EL (cell line): ENCODE results near the gene TPBGL.

ENCODE experiments used
- DNase-seq: peaks from one replicate; pipeline ENCODE4 v3.0.0-alpha.2; 2016

The TPBGL gene

DNA sequence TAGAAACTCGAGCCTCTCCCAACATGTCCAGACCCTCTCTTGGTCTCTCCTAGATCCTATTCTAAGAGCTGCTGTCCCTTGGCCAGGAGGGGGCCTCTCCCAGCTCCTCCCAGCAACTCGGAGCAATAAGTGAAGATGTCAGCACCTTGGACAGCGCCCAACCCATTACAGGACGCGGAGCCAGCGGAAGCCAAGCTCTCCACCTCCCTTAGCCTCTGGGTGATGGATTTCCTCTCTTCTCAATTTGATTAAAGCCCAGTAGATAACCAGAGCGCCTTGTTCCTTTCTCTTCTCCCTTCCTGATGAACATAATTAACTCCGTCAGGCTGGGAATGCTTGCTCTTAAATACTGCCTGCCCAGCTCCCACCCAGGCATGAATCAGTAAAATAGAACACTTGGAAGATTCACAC is 26.2 kb upstream of the TPBGL start:
- DNase-seq: peak; percentile 71

DNA sequence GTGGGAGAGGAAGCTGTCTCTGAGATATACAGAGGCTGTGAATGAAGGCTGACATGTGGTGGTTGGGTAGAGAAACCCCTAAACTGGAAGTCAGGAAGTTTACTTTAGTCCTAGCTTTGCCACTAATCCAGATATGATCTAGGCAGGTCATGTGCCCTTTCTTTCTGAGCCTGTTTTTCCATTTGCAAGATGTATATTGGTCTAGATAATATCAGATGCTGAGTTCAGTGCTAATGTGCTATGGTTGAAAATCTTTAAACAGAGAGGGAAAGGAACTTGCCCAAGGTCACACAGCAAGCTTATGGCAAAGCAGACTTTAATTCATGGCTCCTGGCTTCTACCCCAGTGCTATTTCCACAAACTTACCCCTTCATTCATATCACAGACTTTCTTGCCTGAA is 25.7 kb upstream of the TPBGL start:
- DNase-seq: no peak

DNA sequence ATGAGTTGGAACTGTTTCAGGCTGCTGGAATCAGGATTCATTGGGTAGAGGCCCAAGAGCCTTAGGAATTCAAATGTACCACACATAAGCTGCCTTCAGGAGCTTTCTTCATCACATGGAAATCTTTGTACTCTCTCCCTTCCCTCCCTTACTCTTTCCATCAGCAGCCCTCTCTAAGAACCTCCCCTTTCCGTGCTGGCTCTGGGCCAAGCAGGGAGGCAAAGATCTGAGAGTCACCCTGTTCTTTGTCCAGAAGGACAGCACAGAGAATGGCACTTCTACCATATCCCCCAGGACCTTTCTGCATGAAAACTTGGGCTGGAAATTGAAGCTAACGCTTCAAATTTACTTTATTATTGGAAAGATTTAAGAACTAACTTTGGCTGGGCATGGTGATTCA is 20.7 kb upstream of the TPBGL start:
- DNase-seq: no peak

DNA sequence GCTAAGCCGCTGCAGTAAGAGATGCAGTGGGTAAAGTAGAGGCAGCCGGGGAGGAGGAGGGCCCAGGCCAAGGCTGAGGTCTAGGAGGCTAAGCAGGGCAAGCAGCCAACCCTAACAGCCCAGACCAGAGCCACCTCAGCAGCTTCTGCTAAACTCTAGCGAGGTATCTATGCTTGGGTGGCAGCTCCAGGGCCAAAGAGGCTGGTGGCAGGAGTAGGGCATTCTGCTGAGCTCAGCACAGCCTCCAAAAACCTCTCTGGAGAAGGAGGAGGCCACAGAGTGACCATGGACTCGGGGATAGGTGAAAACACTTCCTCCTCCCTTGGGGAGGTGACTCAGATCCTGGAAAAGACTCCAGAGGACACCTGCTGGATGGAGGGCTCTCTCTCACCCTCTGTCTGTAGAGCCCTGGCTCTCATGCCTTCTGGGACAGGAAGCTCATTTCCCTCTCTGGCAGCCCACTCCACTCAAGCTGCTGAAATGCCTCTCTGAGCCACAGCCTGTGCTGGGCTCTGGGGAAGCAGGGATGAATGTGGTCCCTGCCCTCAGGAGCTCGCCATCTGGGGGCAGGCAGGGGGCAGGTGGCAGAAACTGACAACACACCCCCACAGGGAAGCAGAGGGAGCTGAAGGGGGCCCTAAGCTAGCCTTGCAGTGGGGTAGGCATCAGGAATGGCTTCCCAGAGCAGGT is 16.5 kb upstream of the TPBGL start:
- peak; percentile 12 for DNase-seq

DNA sequence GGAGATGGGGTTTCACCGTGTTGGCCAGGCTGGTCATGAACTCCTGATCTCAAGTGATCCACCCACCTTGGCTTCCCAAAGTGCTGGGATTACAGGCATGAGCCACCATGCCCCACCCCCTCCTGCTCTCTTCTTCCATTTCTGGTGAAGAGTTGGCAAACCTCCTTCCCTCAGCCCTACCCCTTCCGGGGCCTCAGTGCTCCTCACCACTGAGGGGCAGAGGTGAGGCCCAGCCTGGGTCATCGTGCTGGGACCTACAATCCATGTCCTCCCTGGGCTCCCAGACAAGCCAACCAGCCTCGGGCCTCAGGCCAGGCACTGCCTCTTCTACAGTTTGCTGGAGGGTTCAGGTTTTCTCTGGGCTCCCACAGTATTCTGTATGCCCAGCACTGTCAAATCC is 14.8 kb upstream of the TPBGL start:
- DNase-seq: no peak

DNA sequence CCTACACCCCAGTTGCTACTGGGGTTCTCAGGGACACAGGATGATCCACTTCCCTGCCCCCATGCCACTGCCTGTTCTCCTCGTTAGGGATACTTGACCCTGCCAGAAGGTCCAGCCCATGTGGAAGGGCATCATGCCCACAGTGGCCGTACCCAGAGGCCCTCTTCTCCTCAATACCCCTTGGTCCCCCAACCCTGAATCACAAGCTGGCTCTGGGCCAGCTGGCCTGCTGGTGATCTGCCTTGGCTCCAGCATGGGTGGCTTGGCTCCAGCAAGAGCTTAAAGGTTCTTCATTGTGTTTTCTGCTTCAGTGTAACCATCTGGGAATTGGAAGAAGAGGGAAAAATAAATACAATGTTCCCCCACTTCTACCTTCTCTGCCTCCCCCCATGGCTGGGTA is 11.1 kb upstream of the TPBGL start:
- DNase-seq: no peak

DNA sequence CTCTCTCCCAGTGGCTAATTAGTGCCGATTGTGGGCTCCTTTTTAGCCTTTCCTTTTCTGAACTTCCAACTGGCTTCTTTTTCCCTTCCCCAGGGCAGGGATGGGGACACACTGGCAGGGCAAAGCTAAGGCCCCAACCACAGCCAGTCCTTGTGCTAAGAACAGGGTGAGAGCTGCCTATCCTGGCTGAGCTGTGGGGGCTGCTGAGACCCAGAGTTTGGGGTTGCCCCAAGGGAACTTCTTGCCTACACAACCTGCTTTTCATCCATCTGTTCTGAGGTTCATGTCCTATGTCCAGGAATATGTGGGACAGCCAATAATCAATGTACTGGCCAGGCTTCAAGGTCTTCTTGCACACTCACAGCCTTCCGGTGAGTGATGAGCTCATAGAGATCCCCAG is 10.0 kb upstream of the TPBGL start:
- DNase-seq: no peak

DNA sequence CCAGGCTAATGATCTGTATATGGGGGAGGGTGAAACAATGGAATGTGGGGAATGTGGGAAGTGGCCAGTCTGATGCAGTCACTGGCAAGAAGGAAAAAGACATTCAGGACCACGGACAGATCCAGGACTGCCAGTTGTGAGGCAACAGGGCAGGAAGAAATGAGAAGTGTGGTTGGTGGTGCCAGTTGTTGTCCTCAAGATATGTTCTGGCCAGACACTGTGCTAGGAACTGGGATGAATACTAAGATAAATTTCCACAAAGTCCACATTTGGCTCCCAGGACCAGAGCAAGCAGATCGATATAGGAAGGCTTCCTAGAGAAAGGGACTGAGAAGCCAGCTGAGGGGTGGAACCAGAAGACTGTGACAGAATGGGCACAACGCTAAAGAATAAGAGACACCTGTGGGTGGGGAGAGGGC is 6.8 kb upstream of the TPBGL start:
- peak; percentile 59 for DNase-seq

DNA sequence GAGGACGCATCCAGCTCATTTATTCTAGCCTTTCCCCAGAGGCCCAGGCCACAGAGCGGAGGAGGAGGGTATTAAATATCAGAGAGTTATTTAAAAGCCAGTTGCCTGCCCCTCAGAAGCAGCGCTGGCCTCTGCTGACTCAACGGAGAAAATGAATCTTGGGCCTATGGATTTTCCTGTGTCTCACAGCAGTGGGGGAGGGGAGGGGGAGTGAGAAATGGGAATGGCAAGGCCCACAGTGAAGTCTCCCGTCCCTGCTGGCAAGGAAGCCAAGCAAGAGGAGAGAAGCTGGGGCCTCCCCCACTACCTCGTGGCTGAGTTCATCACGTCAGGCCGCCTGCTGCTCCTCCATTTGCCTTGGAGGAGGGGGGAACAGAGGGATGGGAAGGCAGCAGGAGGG is 4.5 kb upstream of the TPBGL start:
- DNase-seq: no peak

DNA sequence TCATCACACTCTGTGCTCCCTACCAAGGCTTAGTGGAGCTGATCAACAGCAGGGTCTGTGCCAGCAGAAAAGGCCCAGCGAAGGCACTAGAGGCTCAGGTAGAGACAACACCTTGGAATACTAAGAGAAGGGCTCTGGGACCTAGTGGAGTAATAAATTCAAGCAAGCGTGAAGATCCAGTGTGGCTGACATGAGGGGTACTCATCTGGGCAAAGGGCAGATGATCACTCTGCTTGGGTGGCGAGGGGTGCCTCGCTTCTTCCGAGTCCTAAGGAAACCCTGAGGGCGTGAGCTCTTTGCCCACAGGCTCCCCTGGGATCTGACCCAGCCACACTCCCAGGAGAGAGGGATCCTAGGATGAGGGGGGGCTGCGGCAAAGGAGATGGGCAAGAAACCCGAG is 3.5 kb upstream of the TPBGL start:
- no peak for DNase-seq

DNA sequence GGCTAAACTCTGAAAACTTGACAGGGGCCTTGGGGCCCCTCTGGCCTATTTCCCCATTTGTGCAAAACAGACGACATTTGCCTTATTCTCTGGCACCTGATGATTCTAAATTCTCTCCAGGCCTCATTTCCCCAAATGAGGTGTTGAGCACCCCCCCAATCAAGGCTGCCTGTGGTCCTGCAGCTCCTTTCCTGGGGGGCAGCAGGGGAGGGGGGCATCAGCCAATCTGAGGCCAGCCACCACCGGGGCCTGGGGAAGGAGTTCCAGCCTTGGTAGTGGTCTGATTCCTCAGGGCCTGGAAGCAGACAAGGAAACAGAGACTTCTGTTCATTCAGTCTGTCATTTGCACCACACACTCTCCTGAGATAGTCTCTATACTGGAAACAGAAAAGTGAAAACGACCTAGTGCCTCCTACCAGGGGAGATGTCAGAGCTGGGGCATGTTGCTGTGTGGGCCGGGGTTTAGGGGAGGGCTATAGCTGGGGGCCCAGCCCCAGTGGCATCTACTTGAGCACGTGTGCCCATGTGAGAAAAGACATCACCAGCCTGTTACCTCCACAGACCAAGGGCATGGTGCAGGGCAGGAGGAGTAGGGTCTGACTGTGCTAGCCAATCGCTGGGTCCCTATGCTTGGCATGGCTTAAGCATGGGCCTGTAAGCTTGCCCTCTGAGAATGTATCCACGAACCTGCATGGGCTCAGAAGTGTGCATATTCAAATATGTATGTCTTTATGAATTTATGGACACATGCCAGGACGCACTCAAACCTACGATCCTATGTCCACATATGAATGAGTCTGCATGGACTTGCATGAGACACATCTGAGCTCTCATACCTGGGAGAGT is 1.8 kb upstream of the TPBGL start:
- DNase-seq: no peak

DNA sequence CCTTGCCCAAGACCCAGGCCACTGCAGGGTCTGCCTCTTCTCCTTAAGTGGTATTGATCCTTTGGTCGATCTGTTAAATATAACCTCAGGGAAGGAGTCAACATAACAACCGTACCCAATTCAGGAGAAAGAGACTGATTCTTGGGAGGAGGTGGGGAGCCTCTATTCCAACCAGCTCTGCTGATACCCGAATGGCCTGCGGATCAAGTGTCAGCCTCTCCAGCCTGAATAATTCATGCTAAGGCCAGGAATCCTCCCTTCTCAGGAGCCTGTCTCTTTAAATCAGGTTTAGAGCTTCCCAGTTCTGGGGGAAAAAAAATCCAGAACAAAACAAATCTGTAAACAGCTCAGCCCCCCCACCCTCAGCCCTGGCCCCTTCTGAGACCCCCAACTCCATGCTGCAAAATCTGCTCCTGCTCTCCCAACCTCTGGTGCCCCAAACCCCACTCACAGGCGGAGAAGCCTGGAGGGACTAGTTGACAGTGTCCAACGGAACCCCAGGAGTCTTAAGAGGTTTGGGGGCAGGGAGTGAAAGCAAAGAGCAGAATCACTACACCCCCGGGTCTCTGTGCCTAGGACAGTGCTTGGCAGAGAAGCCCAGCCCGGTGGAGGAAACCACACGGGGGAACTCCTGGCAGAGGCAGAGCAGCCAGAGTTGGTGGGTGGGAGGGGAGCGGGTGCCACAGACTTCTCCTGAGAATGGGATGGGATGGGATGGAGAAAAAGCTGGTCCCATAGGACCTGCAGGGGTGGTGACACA is 863 bp upstream of the TPBGL start:
- no peak for DNase-seq

DNA sequence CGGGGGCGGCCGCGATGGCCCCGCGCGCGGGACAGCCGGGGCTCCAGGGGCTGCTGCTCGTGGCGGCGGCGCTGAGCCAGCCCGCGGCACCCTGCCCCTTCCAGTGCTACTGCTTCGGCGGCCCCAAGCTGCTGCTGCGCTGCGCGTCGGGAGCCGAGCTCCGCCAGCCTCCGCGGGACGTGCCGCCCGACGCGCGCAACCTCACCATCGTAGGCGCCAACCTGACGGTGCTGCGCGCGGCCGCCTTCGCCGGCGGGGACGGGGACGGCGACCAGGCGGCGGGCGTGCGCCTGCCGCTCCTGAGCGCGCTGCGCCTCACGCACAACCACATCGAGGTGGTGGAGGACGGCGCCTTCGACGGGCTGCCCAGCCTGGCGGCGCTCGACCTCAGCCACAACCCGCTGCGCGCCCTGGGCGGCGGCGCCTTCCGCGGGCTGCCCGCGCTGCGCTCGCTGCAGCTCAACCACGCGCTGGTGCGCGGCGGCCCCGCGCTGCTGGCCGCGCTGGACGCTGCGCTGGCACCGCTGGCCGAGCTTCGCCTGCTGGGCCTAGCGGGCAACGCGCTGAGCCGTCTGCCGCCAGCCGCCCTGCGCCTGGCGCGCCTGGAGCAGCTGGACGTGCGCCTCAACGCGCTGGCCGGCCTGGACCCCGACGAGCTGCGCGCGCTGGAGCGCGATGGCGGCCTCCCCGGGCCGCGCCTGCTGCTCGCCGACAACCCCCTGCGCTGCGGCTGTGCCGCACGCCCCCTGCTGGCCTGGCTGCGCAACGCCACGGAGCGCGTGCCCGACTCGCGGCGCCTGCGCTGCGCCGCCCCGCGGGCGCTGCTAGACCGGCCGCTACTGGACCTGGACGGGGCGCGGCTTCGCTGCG is 697 bp downstream of the TPBGL start:
- DNase-seq: peak; percentile 86

DNA sequence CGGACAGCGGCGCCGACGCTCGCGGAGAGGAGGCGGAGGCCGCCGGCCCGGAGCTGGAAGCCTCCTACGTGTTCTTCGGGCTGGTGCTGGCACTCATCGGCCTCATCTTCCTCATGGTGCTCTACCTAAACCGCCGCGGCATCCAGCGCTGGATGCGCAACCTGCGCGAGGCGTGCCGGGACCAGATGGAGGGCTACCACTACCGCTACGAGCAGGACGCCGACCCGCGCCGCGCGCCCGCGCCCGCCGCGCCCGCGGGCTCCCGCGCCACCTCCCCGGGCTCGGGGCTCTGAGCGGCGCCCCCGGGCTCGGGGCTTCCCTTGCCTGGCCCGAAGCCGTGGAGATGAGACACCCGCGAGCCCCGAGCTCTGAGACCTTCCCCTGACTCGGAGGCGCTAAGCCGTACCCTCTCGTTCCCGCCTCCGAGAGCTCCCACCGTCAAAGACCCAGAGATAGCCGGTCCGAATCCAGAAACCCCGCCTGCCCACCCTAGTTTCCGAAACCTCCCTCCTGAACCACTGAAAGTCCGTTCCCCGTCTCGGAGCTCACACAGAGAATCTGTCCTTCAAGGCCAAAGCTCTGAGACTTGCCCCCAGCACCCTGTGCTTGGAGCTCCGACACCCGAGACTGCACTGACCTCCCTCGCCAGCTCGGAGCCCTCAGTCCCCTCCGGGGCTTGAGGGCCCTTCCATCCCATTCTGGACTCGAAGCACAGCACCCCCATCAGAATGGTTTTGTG is 1.5 kb downstream of the TPBGL start:
- no peak for DNase-seq

DNA sequence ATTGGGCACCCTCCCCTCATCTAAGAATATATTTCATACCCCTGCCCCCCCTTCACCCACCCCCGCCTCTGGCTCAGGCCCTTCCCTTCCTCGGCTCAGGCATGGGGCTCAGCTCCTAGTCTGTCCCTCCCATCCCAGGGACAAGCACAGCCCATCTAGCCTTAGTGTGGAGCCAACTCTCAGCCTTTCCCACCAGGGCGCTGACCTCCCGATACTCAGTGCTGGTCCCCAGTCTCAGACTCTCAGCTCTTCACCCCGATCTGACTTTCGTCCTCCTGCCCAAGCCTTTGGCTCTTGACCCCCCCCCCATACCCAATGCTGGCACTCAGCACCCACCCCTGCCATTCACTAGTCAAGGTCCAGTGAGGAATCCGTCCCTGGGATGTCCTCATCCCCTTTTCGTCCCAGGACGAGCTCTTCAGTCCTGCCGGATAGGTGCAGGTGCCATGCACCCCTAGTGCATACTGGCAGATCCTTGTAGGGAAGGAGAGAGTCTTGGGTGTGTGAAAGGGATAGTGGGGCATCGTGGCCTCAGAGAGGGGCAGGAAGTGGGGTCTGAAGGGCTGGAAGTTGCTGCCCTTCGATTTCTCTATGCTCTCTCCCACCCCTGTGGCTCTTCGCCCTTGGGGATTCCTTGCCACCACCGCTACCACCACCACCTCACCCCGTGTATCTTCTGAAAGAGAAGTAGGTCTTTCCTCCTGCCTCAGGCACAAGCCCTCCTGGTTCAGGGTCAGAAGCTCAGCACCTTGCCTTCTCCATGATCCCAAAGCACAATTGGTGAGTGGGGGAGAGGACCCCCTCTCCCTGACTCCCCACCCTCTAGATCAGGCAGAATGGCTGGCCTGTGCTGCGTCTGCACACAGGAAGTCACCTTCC is 2.4 kb downstream of the TPBGL start:
- DNase-seq: no peak

DNA sequence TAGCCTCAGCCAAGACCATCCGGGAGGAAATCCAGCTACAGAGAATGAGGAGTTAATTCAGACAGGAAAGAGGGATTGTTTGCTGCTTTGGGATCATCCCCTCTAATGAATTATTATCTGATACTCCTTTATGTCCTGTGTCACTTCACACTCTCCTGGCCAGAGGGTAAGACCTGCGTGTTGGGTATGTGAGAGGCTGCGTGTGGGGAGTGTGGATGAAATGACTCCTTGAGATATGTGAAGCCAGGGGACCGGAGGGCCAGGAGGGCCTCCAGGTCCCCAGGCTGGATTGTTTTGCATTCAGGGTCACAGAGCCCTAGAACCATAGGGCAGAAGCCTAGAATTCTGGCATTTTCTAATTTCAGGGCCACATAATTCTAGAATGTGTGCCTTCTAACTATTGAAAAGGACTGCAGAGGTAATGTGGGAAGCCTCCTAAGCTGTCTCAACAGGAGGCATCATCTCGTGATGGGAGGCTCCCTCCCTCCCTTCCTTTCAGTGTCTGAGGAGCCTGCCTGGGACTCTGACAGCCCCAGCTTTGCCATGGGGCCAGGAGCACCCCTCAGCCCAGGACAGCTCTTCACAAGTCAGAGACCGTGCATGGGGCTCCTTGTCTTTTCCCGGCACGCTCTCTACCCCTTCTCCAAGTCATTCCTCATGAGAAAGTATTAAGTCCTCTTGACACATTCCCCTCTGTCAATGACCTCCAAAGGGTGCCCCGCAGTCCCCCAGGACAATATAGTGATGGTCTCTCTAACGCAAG is 3.7 kb downstream of the TPBGL start:
- DNase-seq: no peak

DNA sequence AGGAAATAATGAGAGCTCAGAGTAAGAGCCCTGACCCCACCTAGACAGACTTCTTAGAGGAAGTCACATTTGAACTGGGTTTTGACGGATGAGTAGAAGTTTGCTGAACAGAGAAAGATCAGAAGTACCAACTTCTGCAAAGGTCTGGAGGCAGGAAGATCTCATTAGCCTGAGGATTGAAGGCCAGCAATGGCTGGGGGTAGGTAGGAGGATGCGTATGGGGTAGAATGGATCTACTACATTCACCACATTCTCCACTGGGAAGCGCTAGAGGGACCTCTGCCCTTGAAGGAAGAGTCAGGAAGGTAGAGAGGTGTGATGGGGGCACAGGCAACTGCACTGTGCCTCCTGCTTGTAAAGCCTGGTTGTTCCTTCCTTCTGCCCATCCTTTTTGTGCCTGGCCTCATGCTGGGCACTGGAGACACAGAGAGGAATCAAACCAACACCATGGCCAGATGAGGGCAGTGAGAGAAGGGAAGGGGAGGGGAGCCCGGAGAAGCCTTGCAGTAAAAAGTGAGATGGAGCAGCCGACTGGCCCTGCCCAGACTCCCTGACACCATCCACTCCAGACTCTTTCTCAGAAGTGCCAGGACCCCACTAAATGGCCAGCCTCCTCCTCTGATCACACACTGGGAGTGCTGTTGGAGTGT is 4.9 kb downstream of the TPBGL start:
- no peak for DNase-seq

DNA sequence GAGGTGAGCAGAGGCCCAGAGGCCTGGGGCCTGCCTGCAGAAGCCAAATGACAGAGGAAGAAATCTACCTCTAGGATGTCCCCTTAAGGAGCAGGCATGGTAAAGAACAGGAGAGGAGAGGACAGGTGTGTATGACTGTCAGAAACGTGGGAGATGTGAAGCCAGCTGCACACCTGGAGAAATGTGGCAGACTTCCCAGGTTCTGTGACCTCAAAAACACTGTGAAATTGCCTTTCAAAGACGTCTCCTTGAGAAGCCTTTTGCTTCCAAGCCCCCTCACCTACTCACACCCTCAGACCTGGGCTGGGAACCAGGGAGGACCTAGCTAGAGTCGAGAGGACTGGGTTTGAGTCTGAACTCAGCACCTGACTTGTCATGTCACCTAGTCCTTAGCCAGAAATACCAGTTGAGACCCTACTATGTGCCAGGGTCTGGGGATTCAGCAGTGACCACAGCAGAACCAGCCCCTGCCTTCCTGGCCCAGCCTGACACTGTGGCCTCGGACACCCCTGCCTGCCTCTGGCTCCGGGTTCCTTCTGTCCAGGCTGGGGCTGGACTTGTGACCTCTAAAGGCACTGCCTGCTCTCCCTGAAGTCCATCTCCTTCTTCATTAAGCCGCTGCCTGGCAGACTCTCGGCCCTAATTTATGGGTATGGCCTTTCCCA is 5.6 kb downstream of the TPBGL start:
- DNase-seq: no peak
